ENCODE measurements around the gene FLAD1.

Gene FLAD1

DNA sequence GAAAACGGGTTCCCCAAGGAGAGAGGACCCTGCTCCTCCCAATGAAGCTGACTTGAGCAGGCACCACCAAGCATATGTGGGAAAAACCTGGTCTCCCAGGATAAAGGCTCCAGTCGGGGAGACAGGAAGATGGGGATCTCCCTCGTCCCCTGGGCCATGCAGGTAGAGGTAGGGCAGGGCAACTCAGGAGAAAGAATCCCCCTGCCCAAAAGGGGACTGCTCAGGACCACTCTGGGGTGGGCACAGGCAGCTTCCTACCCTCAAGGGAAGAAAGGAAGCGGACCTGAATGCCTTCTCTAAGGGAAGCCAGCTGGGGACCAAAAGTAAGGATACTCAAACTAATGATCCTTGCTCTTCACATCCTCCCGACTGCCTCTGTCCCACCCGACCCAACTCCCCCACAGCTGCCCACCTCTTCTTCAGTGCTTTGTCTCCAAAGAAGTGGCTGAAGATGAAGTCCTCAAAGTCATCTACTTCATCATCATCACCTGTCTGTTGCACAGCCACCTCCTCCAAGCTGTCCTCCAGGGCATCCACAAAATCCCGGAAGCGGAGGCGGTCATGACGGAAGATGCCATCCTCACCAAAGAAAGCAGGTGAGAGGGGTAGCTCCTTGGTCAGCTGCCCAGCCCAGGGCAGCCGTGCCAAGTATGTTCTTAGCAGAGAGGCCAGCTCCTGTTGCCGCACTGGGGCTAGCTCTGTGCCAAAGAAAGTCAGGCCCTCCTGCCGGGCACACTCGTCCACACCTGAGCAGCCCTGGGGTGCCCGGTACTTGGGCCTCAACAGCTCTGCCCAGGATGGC lies 37.8 kb upstream of the FLAD1 start:
- no peak overlapping the region for H3K4me3 ChIP-seq (replicated peaks; ENCODE audit: low read depth, low read length)
- no peak for DNase-seq (ENCODE audit: low read depth)
- TF ChIP-seq CTCF (IDR thresholded peaks at IDR 0.05; ENCODE audit: low read length, missing control alignments), result no peak

DNA sequence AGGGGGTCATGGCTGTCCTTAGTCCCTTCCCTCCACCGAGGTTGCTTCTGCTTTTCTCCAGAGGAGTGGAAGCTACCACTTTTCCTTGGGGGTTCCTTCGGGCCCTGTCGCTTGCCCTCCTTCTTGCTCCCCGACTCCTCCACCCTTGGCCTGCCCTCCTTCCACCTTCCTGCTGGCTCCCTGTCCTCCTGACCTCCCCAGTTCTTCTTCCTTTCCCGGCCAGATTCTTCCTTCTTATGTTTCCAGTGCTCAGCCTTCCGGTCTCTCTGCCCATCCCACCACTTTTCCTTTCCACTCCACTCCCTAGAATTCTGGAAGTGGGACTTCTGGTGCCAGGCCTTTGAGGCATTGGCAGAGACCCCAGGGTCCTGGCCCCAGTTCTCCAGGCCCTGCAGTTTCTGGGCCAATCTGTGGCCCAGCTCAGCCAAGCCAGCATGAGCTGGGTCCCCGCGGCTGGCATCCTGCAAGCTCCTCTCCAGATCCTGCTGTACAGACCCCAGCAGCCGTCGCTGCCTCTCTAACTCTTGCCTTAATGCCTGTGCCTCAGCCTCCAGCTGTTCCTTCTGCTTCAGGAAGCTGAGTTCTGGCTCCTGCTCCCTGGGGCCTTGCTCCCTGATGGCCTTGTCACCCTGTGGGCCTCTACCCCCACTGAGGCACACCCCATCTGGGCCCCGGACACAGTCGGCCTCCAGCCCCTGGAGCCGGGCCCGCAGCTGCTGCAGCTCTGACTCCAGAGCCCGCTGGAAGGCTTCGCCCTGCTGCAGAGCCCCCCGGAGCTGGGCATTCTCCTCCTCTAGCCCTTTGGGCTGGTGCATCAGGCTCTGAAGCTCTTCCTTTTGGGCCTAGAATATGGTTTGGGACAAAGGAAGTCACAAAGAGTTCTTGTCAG lies 36.9 kb upstream of the FLAD1 start:
- no peak overlapping the region for H3K4me3 ChIP-seq (replicated peaks; ENCODE audit: low read depth, low read length)
- TF ChIP-seq CTCF (IDR thresholded peaks at IDR 0.05; ENCODE audit: low read length, missing control alignments), result no peak

GRCh38 chr1:154948079-154948478 lies 35.1 kb upstream of the FLAD1 start:
- no peak for TF ChIP-seq CTCF (IDR thresholded peaks at IDR 0.05; ENCODE audit: low read length, missing control alignments)
- no peak for DNase-seq (ENCODE audit: low read depth)
- no peak overlapping the region for H3K4me3 ChIP-seq (replicated peaks; ENCODE audit: low read depth, low read length)

More for the DNA sequence above, 36.9 kb upstream of the FLAD1 start:
- DNase-seq (ENCODE audit: low read depth), result no peak

DNA sequence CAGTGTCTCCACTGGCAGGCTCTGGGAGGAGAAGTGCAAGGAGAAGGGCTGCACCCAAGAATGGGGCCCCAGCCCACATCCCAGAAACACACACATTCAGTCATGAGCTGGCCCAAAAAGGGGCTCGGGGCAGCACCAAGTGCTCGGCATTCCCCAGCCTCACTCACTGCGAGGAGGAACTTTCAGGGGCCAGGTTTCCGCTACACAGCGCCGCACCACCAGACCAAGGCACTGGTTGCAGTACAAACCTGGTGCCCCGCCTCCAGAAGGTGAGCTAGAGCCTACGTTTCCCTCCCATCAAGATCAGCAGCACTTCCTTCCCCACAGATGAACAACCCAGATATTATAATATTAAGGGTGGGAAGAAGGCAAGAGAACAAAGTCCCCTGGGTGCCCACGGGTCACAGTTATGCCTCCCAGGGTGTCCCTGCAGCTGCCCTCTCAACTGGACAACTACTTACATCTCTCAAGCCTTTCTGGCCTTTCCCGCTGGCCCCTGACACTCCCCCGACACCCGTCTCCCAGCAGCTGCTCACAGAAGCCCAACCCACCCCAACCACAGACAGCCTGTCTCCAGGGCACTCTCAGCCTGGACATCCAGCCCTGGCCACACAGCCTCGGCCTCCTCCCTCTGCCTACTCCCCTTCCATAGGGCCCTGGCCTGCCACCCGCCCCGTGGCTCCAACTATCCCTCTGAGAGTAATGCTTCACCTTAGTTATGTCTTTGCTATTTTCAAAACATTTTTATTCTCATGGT lies 31.1 kb upstream of the FLAD1 start:
- H3K4me3 ChIP-seq (replicated peaks; ENCODE audit: low read depth, low read length), result no peak overlapping the region
- no peak for DNase-seq (ENCODE audit: low read depth)
- TF ChIP-seq CTCF (IDR thresholded peaks at IDR 0.05; ENCODE audit: low read length, missing control alignments), result no peak

- H3K4me3 ChIP-seq (replicated peaks; ENCODE audit: low read depth, low read length), result no peak overlapping the region
- DNase-seq (ENCODE audit: low read depth), result no peak
- no peak for TF ChIP-seq CTCF (IDR thresholded peaks at IDR 0.05; ENCODE audit: low read length, missing control alignments)
Measured at GRCh38 chr1:154952664-154953063, 30.5 kb upstream of the FLAD1 start.

DNA sequence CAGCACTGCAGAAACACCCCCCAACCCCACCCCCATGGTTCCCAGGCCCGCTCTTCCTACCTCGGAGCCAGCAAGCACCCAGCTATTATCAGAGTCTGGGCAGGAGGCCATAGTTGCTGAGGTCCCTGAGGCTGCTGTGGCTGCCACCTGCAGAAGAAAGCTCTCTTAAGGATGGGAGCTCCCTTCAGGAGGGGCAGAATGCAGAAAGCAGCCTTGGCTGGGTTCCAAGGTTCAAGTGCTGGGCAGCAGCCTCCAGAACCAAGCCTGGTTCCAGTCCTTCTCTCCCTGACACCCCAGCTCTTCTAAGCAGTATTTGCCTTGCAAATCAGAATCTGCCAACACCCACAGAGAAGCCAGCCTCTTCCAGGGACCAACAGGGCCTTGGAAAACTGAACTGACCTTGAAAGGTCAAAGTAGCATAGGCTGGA lies 29.5 kb upstream of the FLAD1 start:
- H3K4me3 ChIP-seq (replicated peaks; ENCODE audit: low read depth, low read length), result no peak overlapping the region
- TF ChIP-seq CTCF (IDR thresholded peaks at IDR 0.05; ENCODE audit: low read length, missing control alignments), result no peak
- no peak for DNase-seq (ENCODE audit: low read depth)

Data from fibroblast of pulmonary artery (primary cell).